B cell (primary cell): ENCODE results near the gene NPTXR.

ENCODE experiments used
- CTCF ChIP-seq: fragments of 200-600 bp; IDR thresholded peaks from one replicate; pipeline ENCODE4 v1.8.0; 2022; ENCODE audit warnings: antibody characterized with exemption, mild to moderate bottlenecking
- EZH2 ChIP-seq: IDR thresholded peaks from 2 replicates; pipeline ENCODE4 v1.6.1; 2012; ENCODE audit warnings: borderline replicate concordance, low read depth, mild to moderate bottlenecking, moderate library complexity, low read length; ENCODE audit not compliant: insufficient read depth, poor library complexity, severe bottlenecking

- TF ChIP-seq CTCF (no peak), EZH2 (no peak)
Measured at GRCh38 chr22:38850399-38850798, 6.6 kb upstream of the NPTXR start.
